Stomach (tissue), 9 donors: ENCODE results near the gene TENM3. TPM values are rescaled to one million over a fixed set of nuclear protein-coding genes. Genes with fewer than 3 reads are reported as not detected.

Experiments
- DNase-seq, 2 donors: peaks; one replicate each; pipeline versions ENCODE4 v3.0.0 to v3.0.0-alpha.2; 2013 to 2019
- H3K27ac ChIP-seq, 5 donors: fragments of 200-600 bp in 4 of 5; sonication (generic) in 4 of 5; one replicate each; pipeline ENCODE4 v1.5.1; 2013 to 2019; ENCODE audit warnings: mild to moderate bottlenecking in 1 of 5, moderate library complexity in 1 of 5
- H3K27me3 ChIP-seq, 3 donors: fragments of 200-600 bp; sonication (generic); one replicate each; pipeline ENCODE4 v1.5.1; 2017 to 2019; ENCODE audit warnings: mixed run types in 1 of 3
- H3K36me3 ChIP-seq, 4 donors: fragments of 200-600 bp; sonication (generic); 1 replicate in 3 of 4; 2 replicates in 1 of 4; pipeline ENCODE4 v1.5.1; 2016 to 2019
- H3K4me1 ChIP-seq, 4 donors: fragments of 200-600 bp; sonication (generic); one replicate each; pipeline ENCODE4 v1.5.1; 2016 to 2019
- H3K4me3 ChIP-seq, 4 donors: fragments of 200-600 bp; sonication (generic) in 3 of 4; one replicate each; pipeline ENCODE4 v1.5.1; 2016 to 2019; ENCODE audit warnings: mild to moderate bottlenecking in 1 of 4
- H3K9me3 ChIP-seq, 4 donors: fragments of 200-600 bp; sonication (generic); one replicate each; pipeline ENCODE4 v1.5.1; 2016 to 2019
- CTCF ChIP-seq, 7 experiments: fragments of 450-650 bp in 4 of 7; fragments of 200-600 bp in 3 of 7; sonication (generic) in 3 of 7; IDR thresholded peaks; one replicate each; pipeline ENCODE4 v1.5.1; 2016 to 2019; ENCODE audit warnings: antibody characterized with exemption in 7 of 7, control low read depth in 2 of 7, mild to moderate bottlenecking in 1 of 7
- EP300 ChIP-seq: sonication (generic); formaldehyde crosslinking; IDR thresholded peaks from one replicate; pipeline ENCODE4 v1.6.1; 2017; ENCODE audit warnings: antibody characterized with exemption
- POLR2A ChIP-seq, 4 donors: fragments of 450-650 bp; IDR thresholded peaks; one replicate each; pipeline ENCODE4 v1.6.1; 2016; ENCODE audit warnings: antibody characterized with exemption in 4 of 4, control low read depth in 2 of 4, mild to moderate bottlenecking in 1 of 4, moderate library complexity in 1 of 4
- POLR2AphosphoS5 ChIP-seq, 3 donors: sonication (generic); formaldehyde crosslinking; IDR thresholded peaks; one replicate each; pipeline ENCODE4 v1.6.1; 2016; ENCODE audit warnings: antibody characterized with exemption in 3 of 3
- WGBS, 5 donors: extraction: QIAGEN DNeasy Blood & Tissue Kit in 3 of 5; methylation state at CpG; one replicate each; pipeline versions ENCODE4 v1.1.5 to v1.1.7; 2013 to 2018; 5-methylcytosine and 5-hydroxymethylcytosine counted together
- intact Hi-C: fragments of 100-400 bp; cut with DNase I; formaldehyde crosslinking; loops from one replicate; pipeline ENCODE4 v1.15.1; 2023; ENCODE audit warnings: low total_unique reads
- polyA plus RNA-seq, 3 donors: library from polyadenylated mRNA; stranded (reverse); fragments of 200-250 nt; gene quantifications; one replicate each; pipeline ENCODE4 v1.2.3, GENCODE V29; 2013
- total RNA-seq, 5 donors: library from RNA; depleted of rRNA; stranded (reverse); fragments of >200 nt; gene quantifications; one replicate each; pipeline versions ENCODE4 v1.1.0 to v1.2.3, GENCODE V29; 2014 to 2016
- donor health status: healthy with polysubstance abuse.
- donor health status: Bipolar disorder and iron deficiency.
- donor health status: healthy.

The TENM3 gene
- total and polyA plus RNA-seq, 8 donors = under 0.01 to 8.3 (median 0.44) TPM

GRCh38 chr4:182640932-182641331, 397.7 kb downstream of the TENM3 start:
- intact Hi-C loops = no loop called here
- TF ChIP-seq POLR2AphosphoS5 (IDR thresholded peaks at IDR 0.05) (no peak), CTCF (IDR thresholded peaks at IDR 0.05) (no peak), EP300 (no peak), POLR2A (IDR thresholded peaks at IDR 0.05) (no peak)
- DNase-seq = peak in 1 of 2 donors; percentile 54

GRCh38 chr4:182642831-182643230, 399.6 kb downstream of the TENM3 start:
- WGBS, 5 donors = 50 to 63% (median 60%) methylated on average over 2 of the region's 2 CpGs
- Histone ChIP-seq H3K27me3 (no peaks in the 10 kb centered on the region), H3K4me3 (no peak overlapping the region), H3K36me3 (no peaks in the 10 kb centered on the region), H3K4me1 (no peaks in the 10 kb centered on the region), H3K27ac (no peak overlapping the region), H3K9me3 (peaks cover 0 to 10% (median 4%) of the 10 kb centered on the region in 4 donors)
- intact Hi-C loops = no loop called here
- no peak for TF ChIP-seq CTCF (IDR thresholded peaks at IDR 0.05)
- TF ChIP-seq EP300 = no peak
- TF ChIP-seq POLR2A (IDR thresholded peaks at IDR 0.05) = no peak
- no peak for TF ChIP-seq POLR2AphosphoS5 (IDR thresholded peaks at IDR 0.05)
- no peak for DNase-seq

More at GRCh38 chr4:182640932-182641331, 397.7 kb downstream of the TENM3 start:
- peaks cover 0 to 9% (median 4%) of the 10 kb centered on the region in 4 donors for H3K9me3 ChIP-seq
- H3K4me1 ChIP-seq = no peaks in the 10 kb centered on the region
- H3K4me3 ChIP-seq = no peak overlapping the region
- H3K27ac ChIP-seq = no peak overlapping the region
- no peaks in the 10 kb centered on the region for H3K27me3 ChIP-seq
- H3K36me3 ChIP-seq = no peaks in the 10 kb centered on the region
- 24 to 54% (median 33%) methylated on average over 8 of the region's 8 CpGs for WGBS, 5 donors

DNA sequence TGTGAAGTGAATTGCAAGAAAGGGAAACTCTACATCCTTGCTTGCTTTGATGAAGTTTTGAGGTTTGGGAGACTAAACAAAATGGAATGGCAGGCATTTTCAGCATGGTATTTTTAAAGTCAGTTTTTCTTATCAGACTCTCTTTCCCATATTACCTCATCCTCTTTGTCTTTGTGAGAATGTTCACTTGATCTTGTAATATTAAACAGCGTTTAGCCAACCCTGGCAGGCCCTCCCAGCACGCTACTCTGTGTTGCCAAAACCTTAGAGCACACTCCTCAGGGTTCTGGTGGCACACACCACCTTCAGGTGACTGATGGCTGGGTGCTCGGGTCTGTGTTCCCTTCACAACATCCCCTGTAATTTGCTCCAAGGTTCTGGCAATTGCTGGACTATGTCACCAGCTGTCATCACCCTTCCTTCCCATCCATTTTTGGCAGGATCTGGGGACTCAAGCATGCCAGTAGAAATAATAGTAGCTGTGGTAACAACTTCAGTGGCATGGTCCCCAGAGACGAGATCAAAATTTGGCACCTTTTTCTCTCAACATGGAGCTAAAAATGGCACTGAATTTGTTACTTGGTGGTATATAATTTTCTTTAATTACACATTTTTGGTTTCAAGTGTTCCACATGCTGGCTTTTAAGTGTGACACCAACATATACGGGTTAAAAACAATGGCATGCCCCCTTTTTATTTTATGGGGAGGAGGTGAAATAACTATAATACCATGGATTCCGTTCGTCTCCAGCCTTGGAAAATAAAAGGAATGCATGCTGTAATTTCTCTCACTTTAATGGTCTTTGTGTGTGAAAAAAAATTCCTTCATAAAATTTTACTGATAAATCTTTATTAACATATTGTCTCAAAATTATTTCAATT, 400.8 kb downstream of the TENM3 start:
- peaks cover 0 to 10% (median 4%) of the 10 kb centered on the region in 4 donors for H3K9me3 ChIP-seq
- DNase-seq = no peak
- no peaks in the 10 kb centered on the region for H3K36me3 ChIP-seq
- H3K27me3 ChIP-seq = no peaks in the 10 kb centered on the region
- H3K4me1 ChIP-seq = no peaks in the 10 kb centered on the region
- no peak overlapping the region for H3K4me3 ChIP-seq
- intact Hi-C loops = no loop called here
- no peak for TF ChIP-seq EP300
- no peak for TF ChIP-seq POLR2AphosphoS5 (IDR thresholded peaks at IDR 0.05)
- no peak for TF ChIP-seq POLR2A (IDR thresholded peaks at IDR 0.05)
- no peak for TF ChIP-seq CTCF (IDR thresholded peaks at IDR 0.05)
- WGBS, 5 donors = 70 to 85% (median 77%) methylated on average over 7 of the region's 7 CpGs
- H3K27ac ChIP-seq = no peak overlapping the region

DNA sequence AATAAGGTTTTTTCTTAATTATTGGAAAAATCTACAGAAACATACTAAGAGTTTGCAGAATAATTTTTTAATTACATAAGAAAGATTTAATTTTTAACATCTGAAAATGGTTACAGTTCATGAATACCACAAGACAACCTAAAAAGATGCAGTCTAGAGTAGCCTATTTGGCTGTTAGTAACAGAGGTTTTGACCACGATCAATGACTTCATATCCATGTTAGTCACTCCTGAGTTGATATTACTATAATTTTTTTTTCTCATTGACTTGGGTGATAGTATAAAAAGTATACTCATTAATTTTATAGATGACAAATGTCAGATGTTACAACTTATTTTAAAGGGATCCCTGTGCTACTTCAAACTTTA, 401.5 kb downstream of the TENM3 start:
- TF ChIP-seq POLR2AphosphoS5 (IDR thresholded peaks at IDR 0.05) (no peak), CTCF (IDR thresholded peaks at IDR 0.05) (no peak), EP300 (no peak), POLR2A (IDR thresholded peaks at IDR 0.05) (no peak)
- H3K4me3 ChIP-seq = no peak overlapping the region
- H3K4me1 ChIP-seq = no peaks in the 10 kb centered on the region
- no peak overlapping the region for H3K27ac ChIP-seq
- WGBS, 5 donors = 84 to 96% (median 92%) methylated on average over 1 of the region's 1 CpG
- H3K9me3 ChIP-seq = peaks cover 0 to 10% (median 4%) of the 10 kb centered on the region in 4 donors
- no peaks in the 10 kb centered on the region for H3K36me3 ChIP-seq
- intact Hi-C loops = no loop called here
- H3K27me3 ChIP-seq = no peaks in the 10 kb centered on the region
- no peak for DNase-seq
